Ecto neural progenitor cell (in vitro differentiated cells): ENCODE results near the gene INTS13.
"Not testable (repeated sequence)": the region's sequence is repeated elsewhere in the genome, so short reads cannot be mapped to it uniquely, and the experiment has no call there.

Source experiments
- DNase-seq: peaks from one replicate; pipeline ENCODE4 v3.0.0-alpha.2; 2018; ENCODE audit warnings: low spot score

INTS13 gene

DNA sequence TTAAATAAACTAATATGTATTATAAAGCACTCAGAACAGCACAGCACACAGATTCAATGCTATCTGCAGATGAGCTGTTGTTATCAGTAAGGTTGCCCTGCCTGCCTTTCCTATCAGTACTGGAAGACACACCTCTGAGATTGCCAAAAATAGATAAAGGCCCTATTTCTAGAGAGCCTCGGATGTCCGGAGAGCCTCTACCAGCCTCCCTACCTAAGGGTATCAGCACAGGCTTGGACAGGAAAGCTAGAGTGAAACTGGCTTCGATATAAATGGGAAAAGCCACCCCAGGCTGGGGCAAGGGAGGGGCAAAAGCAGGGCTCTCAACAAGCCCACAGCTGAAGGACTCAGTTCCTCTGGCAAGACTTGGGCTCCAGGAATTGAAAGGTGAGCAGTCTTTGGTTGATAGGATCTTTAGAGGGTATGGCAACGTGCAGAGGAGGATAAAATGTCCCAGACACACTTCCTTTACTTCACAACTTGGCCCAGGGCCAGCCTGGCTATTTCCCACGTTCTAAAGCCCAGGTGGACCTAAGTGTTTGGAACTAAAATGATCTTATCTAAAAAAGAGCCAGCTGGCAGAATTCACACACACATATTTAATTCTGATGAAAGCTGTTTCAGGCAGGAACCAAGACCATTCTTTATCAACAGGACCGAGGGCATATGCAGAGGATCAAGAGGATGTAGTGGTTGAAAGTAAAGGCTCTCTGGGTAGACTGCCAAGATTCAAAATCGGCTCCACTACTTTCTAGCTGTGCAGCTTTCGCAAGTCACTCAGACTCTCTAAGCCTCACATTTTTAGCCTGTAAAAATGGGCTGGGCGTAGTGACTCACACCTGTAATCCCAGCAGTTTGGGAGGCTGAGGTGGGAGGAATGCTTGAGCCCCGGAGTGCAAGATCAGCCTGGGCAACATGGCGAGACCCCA is 67.0 kb downstream of the INTS13 start:
- no peak for DNase-seq

GRCh38 chr12:26869908-26870459 is 67.8 kb downstream of the INTS13 start:
- no peak for DNase-seq

DNA sequence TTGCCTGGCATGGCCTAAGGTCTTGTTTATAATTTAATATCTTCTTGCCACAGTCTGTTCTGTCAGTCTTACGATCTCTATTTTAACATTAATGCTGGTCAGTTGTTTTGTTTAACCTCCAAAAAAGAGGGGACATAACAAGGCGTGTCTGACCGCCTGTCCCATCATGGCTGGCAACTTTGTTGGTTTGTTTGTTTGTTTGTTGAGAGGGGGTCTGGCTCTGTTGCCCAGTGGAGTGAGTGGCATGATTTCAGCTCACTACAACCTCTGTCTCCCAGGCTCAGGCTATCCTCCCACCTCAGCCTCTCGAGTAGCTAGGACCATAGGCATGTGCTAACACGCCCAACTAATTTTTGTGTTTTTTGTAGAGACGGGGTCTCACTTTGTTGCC is 68.7 kb downstream of the INTS13 start:
- no peak for DNase-seq

- no peak for DNase-seq
Measured at GRCh38 chr12:26868447-26869103, 69.2 kb downstream of the INTS13 start.

- DNase-seq: no peak
Measured at GRCh38 chr12:26867080-26867479, 70.7 kb downstream of the INTS13 start.

GRCh38 chr12:26863515-26863914 is 74.3 kb downstream of the INTS13 start:
- DNase-seq: no peak

- not testable (repeated sequence) for DNase-seq
Measured at GRCh38 chr12:26862787-26863186, 75.0 kb downstream of the INTS13 start.

DNA sequence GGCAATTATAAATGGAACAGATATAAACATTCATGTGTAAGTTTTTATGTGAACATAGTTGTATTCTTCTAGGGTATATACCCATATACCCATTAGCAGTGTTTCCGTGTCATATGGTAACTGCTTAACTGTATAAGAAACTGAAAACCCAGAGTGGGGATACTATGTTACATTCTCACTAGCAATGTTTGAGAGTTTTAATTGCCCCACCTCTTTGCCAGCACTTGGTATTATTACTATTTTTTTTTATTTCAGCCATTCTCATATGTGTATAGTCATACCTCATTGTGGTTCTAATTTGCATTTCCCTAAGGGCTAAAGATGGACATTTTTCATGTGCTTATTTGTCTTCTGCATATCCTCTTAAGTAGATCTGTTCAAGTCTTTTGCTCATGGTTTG is 76.1 kb downstream of the INTS13 start:
- DNase-seq: no peak

- DNase-seq: no peak
Measured at GRCh38 chr12:26857465-26858176, 80.2 kb downstream of the INTS13 start.

DNA sequence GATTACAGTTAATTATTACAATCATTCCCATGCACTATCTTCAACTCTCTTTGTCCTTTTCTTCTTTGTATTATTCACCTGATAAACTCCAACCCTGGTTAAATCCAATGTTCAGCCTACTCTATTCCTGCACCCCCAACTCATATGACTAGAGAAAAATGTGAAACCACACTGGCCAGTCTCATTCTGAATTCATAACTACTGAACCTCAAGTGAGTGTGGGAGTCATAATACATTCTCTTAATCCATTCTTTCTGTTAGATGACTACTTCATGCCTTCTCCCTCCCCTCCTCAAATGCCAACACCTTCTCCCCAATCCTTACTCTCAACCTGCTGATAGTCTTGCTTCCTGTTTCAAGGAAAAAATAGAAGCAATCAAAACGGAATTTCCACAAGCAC is 82.4 kb downstream of the INTS13 start:
- DNase-seq: no peak
